ENCODE results near the gene MYO10.

The MYO10 gene

GRCh38 chr5:16702964-16703363 is 233.1 kb downstream of the MYO10 start (continued):
- TF ChIP-seq POU6F1 (CRISPR knock-in tag; IDR thresholded peaks at IDR 0.05; ENCODE audit: borderline replicate concordance, low read depth): no peak
- no peak for TF ChIP-seq GLIS3 (CRISPR knock-in tag; IDR thresholded peaks at IDR 0.05)
- no peak for TF ChIP-seq CREB5 (CRISPR knock-in tag; IDR thresholded peaks at IDR 0.05; ENCODE audit: low read depth)
- no peak for TF ChIP-seq ZNF70 (CRISPR knock-in tag; IDR thresholded peaks at IDR 0.05)

- no peak for TF ChIP-seq ZC3H10 (CRISPR knock-in tag; IDR thresholded peaks at IDR 0.05)
- TF ChIP-seq CREB5 (CRISPR knock-in tag; IDR thresholded peaks at IDR 0.05; ENCODE audit: low read depth): no peak
- ATAC-seq: no peak
These were observed 234.7 kb downstream of the MYO10 start for GRCh38 chr5:16701134-16702099.

- ATAC-seq: no peak
- TF ChIP-seq CSRNP3 (CRISPR knock-in tag; IDR thresholded peaks at IDR 0.05) (no peak), PPARA (CRISPR knock-in tag; IDR thresholded peaks at IDR 0.05; ENCODE audit: borderline replicate concordance) (no peak), SNAI2 (CRISPR knock-in tag; IDR thresholded peaks at IDR 0.05) (no peak), ZFP3 (CRISPR knock-in tag; IDR thresholded peaks at IDR 0.05) (no peak), TSHZ2 (CRISPR knock-in tag; IDR thresholded peaks at IDR 0.05) (no peak), ESRRG (CRISPR knock-in tag; IDR thresholded peaks at IDR 0.05) (no peak), TCF4 (CRISPR knock-in tag; IDR thresholded peaks at IDR 0.05; ENCODE audit: borderline replicate concordance) (no peak), GLIS3 (CRISPR knock-in tag; IDR thresholded peaks at IDR 0.05) (no peak), ZNF70 (CRISPR knock-in tag; IDR thresholded peaks at IDR 0.05) (no peak), POU6F1 (CRISPR knock-in tag; IDR thresholded peaks at IDR 0.05; ENCODE audit: borderline replicate concordance, low read depth) (no peak), TOX (CRISPR knock-in tag; IDR thresholded peaks at IDR 0.05; ENCODE audit: borderline replicate concordance) (no peak), CSDC2 (CRISPR knock-in tag; IDR thresholded peaks at IDR 0.05) (no peak), ISL1 (CRISPR knock-in tag; IDR thresholded peaks at IDR 0.05) (no peak), ZNF565 (CRISPR knock-in tag; conservative IDR thresholded peaks at IDR 0.05; ENCODE audit: low read depth) (no peak), CREB5 (CRISPR knock-in tag; IDR thresholded peaks at IDR 0.05; ENCODE audit: low read depth) (no peak), ZNF8 (CRISPR knock-in tag; IDR thresholded peaks at IDR 0.05) (no peak), RARB (CRISPR knock-in tag; IDR thresholded peaks at IDR 0.05) (no peak), OSR1 (CRISPR knock-in tag; IDR thresholded peaks at IDR 0.05) (no peak), ARNTL (CRISPR knock-in tag; IDR thresholded peaks at IDR 0.05; ENCODE audit: borderline replicate concordance, low read depth) (no peak)
These were observed 236.0 kb downstream of the MYO10 start for GRCh38 chr5:16700081-16700480.
